NCI-H128 (cell line): ENCODE measurements around the gene ZNF606.
A peak's percentile ranks its signal among the peaks of the same experiment; 100 is the strongest.

Experiments
- DNase-seq: peaks from one replicate; lab custom pipeline; 2025; ENCODE audit not compliant: unreplicated experiment; lab: John Stamatoyannopoulos, UW

ZNF606 gene

DNA sequence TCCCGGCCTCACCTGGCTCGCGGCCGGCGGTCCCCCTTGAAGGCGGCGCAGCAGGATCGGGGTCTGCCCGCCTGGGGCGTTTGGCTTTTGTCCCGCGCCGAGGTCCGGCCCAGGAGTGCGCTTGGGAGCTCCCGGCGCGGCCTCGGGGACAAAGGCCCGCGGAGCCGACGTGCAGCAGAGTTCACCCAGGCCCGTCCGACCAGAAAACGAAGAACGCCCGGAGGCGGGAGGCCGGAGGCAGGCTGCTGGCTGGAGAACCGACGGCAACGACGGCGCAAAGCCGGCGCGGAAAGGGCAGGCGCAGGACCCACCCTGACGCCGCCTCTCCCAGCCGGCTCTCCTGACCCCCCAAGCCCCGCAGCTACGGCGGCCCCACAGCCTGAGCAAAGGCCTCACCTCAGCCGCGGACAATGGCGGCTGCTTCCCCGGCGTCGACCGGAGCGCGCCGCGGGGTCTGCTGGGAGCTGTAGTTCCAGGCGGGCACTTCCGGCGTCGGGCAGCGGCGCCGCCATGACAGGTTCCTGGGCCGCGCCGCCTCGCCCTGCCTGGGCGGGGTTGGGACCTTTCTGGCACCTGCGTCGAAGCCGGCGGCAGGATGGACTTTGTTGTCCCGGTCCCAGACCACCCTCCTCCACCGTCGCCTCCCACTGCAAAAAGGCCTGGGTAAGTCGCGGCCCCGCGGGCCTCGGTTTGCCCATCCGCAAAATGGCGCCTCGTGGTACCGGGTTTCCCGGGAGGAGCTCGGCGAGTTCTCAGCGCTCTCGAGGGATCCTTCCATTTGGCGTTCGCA is at the start of gene ZNF606:
Gene ZNF606 (minus strand): TSS at position 437 of the 790 bp plus-strand sequence. CDS start 1,501 bp downstream, outside the sequence.
- DNase-seq: peak; percentile 67

DNA sequence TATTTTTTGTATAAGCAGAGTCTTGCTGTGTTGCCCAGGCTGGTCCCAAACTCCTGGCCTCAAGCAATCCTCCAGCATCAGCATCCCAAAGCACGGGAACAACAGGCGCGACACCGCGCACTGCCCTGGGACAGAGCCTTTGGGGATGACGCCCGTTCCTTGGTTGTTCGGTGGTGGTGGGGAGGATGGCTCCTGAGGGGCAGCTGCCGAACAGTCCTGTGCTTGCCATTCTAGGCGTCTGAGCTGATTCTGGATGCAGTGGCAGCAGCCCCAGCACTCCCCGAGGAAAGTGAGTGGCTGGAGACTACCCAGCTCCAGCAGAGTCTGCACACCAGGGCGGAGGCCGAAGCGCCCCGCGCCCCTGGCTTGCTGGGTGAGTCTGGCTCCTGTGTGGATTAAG is 49.6 kb upstream of the ZNF606 start:
- no peak for DNase-seq

- DNase-seq: no peak
Measured at GRCh38 chr19:58047672-58048071, 45.1 kb upstream of the ZNF606 start.

DNA sequence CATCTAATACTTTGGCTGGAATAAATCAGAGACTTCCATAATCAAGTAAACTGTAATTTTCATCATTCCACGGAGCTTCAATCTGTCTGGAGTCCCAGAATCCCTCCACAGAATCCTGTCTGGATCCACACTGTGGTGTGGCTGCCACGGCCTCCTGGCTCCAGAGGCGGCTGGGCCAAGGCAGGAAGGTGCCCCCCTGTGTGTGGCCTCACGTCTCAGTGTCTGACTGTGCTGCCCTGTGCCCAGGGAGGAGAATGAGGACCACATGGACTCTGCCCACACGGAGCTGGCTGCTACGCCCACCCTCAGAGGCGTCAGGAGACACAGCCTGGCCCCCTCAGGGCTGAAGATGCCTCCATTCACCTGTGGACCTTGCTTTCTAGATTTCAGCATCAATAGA is 44.2 kb upstream of the ZNF606 start:
- DNase-seq: no peak

GRCh38 chr19:58045411-58046050 is 42.9 kb upstream of the ZNF606 start:
- no peak for DNase-seq

DNA sequence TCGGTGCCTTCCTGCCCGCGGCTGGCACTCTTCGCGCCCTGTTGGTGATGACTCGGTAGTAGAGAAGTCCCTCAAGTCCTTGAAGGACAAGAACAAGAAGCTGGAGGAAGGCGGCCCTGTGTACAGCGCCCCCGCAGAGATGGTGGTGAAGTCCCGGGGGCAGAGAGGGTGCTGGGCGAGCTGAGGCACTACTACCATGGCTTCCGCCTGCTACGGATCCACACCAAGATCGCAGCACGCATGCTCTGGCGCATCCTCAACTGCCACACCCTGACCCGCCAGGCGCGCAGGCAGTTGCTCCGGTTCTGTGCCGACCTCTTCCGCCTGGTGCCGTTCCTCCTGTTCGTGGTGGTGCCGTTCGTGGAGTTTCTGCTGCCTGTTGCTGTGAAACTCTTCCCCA is 42.3 kb upstream of the ZNF606 start:
- DNase-seq: no peak

DNA sequence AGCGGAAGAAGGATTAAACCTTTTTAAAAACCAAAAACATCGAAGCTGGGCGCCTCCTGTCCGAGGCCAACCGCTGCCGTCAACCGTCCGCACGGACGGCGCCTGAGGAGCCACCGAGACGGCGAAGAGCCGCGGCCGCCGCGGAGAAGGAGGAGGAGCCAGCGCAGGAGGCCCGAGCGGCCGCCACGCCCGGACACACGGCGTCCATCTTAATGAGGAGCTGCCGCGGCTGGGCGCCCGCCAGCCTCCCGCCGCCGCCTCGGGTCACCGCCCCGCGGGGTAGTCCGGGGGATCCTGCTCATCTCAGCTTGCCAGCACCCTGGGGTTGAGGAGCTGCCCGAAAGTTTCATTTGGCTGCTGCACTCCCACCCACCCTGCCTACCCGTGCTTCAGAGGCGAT is 41.8 kb upstream of the ZNF606 start:
- DNase-seq: no peak

DNA sequence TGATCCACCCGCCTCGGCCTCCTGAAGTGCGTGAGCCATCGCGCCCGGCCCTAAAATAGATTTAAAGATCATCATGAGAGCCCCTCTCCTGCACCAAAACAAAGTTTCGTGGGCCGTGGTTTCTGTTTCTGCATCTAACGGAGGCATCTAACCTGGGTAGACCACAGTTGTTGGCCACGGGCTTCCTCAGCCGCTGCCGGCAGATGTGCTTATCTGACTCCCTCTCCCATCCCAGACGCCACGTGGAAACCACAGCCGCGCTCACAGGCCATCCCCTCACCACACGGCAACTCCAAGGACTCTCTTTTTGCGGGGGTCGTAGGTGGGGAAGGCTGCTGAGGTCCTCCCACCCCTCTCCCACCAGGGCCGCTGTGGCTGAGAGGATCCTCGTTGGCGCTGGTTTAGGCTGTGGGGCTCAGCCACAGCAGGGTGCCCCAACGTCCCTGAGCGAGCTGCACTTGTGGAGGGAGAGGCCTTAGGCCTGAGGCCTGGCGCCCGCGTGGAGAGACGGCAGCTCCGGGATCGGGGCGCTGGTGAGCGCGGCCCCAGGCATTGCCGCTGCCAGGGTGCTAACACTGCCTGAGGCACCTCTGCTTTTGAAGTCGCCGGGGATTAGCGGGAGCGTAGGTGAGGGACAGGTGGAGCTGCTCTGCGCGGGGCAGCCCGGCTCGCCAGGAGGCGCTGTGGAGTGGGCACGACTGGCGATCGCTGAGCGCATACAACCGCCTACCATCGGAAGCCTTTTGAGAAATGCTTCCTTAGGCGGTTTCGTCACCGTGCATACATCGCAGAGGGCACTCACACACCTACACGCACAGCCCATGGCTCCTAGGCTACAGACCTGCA is 40.1 kb upstream of the ZNF606 start:
- DNase-seq: no peak

DNA sequence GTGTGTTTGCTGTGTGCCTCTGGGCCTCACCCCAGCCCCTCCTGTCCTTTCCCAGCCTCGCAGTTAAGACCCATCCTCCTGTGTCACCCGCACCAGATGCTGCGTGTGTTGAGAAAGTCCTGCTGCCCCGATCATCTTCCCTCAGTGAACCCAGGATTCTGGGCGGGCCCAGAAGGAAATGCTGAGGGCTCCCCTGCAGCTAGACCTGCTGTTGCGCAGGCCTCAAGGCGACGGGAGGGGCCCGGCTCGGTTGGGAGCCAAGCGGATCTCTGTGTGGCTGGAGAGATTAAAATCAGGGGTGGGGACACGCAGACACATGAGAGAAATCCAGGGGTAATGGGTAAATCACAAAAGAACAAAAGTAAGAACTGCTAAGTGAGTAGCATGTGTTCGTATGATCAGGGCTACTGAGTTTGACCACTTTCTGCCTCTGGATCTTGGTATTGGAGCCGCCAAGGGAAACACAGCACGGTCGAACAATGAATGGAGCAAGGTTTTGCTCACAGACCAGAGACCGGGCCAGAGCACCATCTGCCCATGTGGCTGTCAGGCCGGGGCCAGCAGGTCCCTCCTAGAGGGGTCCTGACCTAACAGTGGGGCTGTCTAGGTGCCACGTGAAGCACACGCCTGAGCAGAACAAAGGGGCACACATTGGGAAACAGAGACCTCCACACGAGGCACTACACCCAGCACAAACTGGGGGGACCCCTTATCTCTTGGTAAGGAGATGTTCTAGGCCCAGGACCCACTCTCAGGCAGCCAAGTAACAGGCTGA is 38.3 kb upstream of the ZNF606 start:
- DNase-seq: no peak

GRCh38 chr19:58038688-58039204 is 36.1 kb upstream of the ZNF606 start:
- DNase-seq: no peak

DNA sequence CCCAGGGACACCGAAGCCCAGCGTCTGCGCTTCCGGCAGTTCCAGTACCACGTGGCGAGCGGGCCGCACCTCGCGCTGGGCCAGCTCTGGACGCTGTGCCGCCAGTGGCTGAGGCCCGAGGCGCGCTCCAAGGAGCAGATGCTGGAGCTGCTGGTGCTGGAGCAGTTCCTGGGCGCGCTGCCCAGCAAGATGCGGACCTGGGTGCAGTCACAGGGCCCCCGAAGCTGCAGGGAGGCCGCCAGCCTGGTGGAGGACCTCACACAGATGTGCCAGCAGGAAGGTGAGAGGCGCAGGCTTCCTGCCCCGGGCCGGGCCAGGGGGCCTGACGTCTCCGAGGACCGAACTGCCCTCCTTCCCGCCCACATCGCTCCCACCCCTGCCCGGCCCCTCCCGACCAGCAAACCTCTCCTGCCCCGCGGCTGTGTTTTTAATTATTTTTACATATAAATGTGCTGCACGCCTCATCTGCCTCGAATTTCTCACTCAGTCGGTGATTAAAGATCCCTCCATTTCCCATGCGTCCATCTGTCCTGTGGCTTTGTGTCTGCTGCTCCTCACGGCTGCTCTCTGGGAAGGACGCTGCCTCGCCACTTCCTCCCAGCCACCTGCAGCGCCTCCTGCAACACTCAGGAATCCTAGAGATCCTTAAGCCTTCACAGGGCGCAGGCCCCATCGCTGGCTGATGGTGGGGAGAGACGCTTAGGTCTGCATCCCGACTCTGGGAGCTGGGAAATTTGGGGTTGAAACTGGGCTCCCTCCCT is 35.5 kb upstream of the ZNF606 start:
- DNase-seq: no peak

DNA sequence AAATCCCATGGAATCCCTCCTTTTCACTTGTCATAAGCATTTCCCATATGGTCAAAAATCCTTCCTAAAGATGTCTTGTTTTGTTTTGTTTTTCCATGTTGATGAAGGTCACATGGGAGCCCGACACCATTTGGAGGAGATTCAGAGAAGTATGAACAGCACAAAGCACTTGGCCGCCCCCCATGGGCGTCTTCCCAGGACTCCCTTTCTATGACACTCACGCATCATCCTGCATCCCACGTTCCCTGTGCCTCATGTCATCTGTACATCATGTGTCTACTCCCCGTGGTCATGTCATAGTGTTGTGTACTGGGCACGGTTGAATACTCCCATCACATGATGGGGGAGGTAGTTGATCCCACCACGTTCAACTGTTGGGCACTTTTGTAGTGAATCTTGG is 33.2 kb upstream of the ZNF606 start:
- no peak for DNase-seq

DNA sequence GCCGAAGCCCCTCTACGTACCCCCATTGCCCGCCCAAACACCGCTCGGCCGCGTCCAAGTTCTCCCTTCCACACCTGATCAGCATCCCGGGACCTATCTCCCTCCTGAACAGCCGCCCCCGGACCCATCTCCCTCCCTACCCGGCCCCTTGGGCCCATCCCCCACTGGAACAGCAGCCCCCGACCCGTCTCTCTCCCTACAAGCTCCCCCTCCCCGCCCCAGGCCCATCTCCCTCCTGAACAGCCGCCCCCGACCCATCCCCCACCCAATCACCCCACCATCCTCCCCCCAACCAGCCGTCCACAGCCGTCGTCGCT is 31.8 kb upstream of the ZNF606 start:
- no peak for DNase-seq

DNA sequence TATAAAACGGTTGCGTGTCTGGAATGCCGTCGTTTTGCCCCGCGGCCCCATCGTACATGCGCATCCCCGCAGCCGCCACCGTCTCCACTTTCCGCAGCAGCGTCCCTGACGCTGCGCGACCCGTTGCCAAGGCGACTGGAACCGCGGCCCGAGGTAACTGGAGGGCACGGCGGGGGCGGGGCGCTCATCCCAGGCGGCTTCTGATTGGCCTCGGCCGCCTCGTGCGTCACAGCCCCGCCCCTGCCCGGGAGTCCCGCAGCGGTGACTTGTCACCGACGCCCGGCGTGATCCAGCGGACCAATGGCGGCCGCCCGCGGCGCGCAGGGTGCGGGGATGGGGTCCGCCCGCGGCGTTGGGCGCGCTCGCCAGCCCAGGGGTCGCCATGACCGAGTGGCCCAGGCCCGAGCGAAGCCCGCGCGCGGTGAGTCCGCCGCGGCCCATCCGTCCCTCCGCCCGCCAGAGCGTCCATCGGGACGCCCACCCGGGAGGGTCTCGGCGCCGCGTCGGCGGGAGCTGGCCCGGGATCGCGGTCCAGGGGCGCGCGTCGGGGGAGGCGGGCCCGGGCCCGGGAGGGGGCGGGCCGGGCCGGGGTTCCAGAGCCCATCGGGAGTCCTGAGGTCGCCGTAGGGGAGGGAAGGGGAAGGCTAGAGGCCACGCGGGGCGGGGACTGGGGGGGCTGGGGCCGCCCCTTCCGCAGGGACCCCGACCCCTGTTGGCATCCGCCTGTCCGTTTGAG is 31.3 kb upstream of the ZNF606 start, which contains the start of gene ZSCAN1:
Gene ZSCAN1 (plus strand): TSS at position 285 of the 736 bp plus-strand sequence. CDS start 3,812 bp downstream, outside the sequence.
- no peak for DNase-seq

DNA sequence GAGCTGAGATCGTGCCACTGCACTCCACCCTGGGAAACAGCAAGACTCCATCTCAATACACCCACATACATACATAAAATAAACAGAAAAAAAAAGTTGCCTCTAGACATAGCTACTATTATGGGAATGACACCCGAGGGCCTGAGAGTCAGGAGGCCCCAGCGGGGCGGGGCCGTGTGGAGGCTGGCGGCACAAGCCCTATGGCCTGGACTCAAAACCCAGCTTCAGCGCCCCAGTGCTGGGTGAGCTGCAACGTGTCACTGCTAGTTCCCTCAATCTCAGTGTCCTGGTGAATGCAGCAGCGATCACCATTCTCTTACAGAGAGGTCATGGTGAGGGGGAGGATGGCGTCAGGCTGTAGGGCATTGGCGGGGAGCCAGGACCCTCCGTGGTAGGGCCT is 22.0 kb upstream of the ZNF606 start:
- DNase-seq: no peak

GRCh38 chr19:58022283-58022660 is 19.7 kb upstream of the ZNF606 start:
- DNase-seq: no peak

GRCh38 chr19:58021541-58022282 is 19.1 kb upstream of the ZNF606 start:
- DNase-seq: peak; percentile 16

- DNase-seq: no peak
Measured at GRCh38 chr19:58020129-58020528, 17.5 kb upstream of the ZNF606 start.

DNA sequence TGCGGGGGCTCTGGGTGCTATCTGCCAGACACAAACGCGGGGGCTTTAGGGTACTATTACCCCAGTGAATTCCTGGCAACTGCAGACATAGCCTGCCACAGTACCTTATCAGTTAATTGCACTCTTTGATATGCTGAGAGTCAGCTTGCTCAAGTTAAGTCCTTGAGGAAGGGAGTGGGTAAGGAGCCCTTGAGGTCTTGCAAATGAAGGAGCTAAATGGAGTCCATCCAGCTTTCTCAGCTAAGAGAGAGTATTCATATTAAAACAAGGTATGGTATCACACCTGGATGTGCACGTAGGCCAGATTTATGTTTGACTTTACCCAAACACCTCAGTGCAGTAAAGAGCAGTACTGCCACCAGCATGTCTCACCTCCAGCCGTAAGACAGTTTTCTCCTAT is 11.5 kb upstream of the ZNF606 start:
- DNase-seq: no peak
